CD4-positive, alpha-beta T cell treated with Interleukin-17A for 4 hours (primary cell): ENCODE results near the gene MYPN.
A peak's percentile ranks its signal among the peaks of the same experiment; 100 is the strongest.
"Not testable (repeated sequence)": the region's sequence is repeated elsewhere in the genome, so short reads cannot be mapped to it uniquely, and the experiment has no call there.

Source experiments
- DNase-seq: peaks from one replicate; pipeline ENCODE4 v3.0.0-alpha.2; 2020; ENCODE audit warnings: mixed read lengths

Gene MYPN

DNA sequence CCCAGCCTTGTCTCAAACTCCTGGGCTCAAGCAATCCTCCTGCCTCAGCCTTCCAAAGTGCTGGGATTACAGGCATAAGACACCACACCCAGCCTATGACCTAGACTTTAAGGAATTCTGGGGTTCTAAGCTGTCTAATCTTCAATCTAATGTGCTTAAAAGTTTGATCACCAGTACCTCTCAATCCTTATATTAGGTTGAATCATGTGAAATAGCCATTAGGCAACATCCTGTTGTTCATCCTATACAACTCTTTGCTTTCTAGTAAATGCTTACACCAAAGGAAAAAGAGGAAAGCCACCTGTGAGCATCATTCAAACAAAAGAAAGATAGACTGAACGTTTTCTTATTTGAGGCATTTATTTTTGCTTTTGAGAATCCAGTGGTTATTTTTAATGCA lies 66.7 kb downstream of the MYPN start:
- no peak for DNase-seq

DNA sequence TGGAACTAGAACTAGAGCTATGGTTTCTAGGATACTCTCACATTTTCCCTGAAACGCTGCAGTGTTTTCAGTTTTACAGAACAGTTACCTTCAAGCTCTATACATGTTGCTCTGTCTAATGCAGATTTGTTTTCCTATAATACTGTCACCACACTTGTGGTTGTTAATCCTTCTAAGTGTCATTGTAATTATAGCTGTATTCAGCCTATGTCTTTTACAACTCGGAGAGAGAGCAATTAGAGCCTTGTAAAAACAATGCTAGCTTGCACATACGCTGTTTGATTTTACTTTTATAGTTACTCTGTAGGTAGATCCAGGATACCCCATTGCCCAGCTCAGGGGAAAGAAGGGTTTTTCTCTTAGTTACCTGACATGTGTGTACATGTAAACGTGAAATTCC lies 67.5 kb downstream of the MYPN start:
- DNase-seq, result no peak

DNA sequence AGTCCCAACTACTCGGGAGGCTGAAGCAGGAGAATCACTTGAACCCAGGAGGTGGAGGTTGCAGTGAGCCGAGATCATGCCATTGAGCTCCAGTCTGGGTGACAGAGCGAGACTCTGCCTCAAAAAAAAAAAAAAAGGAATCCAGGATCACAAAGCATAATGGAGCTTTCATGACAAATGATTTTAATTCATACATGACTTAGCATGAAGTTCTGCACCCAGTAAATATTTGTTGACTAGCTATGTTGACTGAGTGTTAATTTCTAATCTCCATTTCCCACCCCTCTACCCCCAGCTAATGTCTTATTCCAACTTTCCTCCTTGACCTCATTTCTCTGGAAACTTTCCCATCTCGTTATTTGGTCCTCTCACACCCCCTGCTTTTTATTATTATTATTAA lies 69.3 kb downstream of the MYPN start:
- no peak for DNase-seq

DNA sequence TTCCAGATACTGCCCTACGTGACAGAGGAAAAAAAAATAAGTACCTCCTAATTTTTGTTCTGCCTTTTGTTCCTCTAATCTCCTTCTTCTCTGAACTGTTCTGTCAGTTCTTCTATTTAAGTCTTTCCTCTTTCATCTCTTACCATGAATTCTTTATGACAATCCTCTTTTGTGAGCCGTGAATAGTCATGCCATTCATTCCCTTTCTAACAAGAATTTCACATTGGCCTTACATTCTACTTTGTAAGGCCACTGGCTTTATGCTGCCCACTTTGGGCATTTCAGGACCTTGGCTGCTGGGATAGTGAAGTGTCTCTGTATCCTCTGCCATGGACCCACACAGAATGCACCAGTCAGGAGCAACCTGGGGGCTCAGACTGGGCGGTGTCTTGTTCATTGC lies 69.7 kb downstream of the MYPN start:
- DNase-seq, result no peak

DNA sequence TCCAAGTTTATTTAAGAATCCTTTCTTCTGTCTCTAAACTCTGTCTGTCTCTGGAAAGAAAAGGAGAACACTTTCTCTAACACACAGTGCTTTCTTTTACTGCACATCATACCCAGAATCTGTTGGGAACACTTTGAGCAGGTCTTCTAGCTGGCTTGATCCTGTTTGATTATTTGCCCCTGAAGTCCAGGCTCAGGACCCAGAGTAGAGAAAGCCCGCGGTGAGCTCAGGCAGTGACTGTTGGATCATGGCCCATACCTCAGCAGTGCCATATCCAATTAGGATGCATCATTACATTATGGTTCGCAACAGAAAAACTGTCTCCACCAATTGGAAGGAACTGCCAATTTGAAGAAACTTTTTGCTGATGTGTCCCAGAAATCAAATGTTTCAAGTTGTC lies 71.2 kb downstream of the MYPN start:
- no peak for DNase-seq

DNA sequence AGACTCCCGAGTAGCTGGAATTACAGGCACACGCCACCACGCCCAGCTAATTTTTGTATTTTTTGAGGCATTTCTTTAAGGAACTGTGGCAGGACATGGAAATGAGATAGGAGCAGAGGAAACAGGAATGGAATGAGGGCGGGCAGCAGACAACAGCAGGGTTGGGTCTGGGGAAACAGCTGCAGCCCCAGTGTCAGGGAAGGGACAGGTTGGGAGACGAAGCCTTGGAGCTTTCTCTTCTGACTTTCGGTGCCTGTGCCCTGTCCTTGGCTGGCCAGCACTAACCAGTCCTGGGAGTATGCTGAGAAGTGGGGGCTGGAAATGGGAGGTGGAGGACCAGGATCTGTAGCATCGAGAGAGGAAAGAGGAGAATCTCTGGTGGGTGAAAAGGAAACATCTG lies 75.3 kb downstream of the MYPN start:
- DNase-seq, result no peak

DNA sequence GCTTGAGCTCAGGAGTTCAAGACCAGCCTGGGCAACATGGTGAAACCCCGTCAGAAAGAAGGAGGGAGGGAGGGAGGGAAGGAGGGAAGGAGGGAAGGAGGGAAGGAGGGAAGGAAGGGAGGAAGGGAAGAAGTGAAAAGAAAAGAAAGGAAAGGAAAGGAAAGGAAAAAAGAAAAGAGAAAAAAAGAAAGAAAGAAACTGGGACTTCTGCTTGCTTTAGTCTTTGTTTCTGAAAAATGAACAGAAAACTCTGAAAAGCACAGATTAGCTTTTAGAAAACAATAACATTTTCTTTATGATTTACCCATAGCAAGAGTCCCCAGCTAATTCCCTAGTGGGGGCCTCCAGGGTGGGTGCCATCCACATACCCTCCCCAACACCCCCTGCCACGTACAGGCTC lies 75.8 kb downstream of the MYPN start:
- no peak for DNase-seq

DNA sequence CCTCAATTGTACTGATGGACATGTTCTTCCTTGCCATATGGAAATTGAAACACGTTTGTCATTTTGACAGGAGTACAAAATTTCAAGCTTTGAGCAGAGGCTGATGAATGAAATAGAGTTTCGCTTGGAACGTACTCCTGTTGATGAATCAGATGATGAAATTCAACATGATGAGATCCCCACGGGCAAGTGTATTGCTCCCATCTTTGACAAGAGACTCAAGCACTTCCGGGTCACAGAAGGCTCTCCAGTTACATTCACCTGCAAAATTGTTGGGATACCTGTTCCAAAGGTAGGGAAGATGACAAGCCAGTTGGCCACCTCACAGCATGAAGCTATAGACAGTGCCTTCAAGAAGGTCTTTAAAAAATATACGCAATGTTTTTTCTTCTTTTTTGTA lies 79.5 kb downstream of the MYPN start:
- no peak for DNase-seq

DNA sequence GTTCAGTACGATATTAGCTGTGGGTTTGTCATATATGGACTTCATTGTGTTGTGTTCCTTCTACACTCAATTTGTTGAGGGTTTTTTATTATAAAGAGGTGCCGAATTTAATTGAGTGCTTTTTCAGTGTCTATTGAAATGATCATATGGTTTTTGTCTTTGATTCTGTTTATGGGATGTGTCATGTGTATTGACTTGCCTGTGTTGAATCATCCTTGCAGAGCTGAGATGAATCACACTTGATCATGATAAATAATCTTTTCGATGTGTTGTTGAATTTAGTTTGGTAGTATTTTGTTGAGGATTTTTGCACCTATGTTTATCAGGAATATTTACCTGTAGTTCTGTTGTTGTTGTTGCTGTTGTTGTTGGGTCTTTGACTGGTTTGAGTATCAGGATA lies 82.8 kb downstream of the MYPN start:
- no peak for DNase-seq

DNA sequence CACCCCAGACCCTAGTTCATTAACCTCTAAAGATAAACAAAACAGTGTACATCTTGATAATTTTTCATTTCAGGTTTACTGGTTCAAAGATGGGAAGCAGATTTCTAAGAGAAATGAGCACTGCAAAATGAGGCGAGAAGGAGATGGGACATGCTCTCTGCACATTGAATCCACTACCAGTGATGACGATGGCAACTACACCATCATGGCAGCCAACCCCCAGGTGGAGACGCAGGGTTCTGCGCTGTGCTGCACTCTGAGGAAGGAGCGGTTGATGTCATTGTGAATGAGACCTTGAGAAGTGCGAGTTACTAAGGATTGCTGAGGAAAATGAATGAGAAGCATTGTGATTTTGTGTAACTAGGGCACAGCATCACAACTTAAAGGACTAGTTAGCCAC lies 85.0 kb downstream of the MYPN start:
- DNase-seq, result no peak

DNA sequence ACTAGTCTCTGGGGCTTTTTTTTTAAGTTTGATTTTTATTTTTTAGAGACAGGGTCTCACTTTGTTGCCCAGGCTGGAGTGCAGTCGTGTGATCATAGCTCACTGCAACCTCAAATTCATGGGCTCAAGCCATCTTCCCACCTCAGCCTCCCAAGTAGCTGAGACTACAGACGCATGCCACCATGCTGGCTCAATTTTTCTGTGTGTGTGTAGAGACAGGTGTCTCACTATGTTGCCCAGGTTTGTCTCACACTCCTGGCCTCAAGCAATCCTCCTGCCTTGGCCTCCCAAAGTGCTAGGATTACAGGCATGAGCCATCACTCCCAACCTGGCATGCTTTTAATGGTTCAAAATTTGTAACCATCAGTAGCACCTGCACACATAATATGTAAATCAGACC lies 86.5 kb downstream of the MYPN start:
- DNase-seq, result not testable (repeated sequence)

DNA sequence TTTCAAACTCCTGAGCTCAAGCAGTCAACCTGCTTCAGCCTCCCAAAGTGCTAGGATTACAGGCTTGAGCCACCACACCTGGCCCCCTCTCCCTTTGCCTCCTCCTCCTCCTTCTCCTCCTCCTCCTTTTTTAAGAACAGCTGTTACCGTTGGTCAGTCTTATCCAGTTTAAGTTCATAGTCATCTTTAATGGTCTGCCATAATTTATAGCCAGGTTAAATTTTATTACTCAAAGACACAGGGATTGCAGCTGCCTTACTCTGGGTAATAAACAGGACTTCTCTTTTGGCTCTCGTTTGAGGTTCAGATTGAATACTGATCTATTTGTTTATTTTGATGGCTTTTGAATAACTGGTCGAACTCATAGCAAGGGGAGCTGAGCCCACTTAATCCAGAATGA lies 87.4 kb downstream of the MYPN start:
- DNase-seq, result no peak

DNA sequence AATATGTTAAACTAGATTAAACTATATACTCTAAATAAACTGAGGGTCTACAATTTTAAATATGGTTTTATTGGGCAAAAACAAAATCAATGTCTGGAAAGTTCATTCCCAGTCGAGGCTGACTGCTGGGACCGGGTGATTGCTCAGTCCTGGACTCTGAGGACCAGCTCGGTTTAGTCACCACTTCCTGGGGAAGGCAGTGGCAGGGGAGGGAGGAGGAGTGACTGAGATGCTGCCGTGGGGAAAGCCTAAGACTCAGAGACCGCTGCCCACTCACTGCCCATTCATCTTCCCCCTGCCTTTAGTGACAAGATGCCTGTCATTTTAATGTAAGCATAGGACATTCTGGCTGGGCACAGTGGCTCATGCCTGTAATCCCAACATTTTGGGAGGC lies 93.7 kb downstream of the MYPN start:
- no peak for DNase-seq

DNA sequence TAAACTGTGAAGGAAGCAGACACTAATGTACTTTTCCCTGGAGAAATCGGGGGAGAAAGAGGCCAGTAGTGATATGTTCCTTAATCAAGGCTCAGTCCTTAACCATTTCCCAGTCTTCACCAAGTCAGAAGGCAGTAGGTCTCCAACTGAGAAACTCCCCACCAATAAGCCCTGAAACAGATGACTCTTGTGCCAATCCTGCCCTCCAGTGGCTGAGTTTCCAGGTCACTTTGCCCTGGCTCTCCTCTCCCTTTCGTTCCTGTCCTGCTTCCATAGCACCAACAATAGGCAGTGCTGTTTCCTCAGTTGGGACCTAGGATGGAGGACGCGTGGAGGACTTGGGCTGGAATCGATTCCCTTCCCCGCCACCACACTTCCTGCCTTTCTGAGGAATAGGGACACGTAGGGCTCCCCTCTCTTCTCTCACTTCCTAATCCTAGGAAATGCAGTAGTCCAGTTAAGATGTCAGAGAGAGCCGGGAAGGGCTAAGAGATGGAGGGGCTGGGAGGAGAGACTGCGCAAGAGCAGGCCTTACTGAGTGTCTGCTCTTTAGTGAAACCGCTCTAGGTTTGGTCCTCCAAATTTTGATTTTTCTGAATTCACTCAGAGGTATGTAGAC lies 99.2 kb downstream of the MYPN start:
- DNase-seq, result no peak

DNA sequence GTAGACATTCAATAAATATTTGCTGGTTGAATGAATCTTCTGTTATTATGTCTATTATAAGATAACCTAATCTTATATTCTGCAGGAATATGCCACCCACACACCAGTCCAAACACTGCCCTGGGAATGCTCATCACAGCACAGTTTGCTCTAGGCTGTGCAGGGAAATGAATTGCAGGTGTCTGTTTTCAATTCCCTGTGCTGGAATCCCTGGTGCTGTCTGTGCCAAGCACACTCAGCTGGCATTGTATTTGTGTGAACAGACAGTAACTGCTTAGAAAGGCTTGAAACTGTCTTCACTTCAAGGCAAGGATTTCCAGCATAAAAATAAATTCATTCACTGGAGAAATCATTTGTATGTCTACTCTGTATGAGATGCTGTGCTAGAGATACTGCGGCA lies 102.4 kb downstream of the MYPN start:
- DNase-seq, result no peak

DNA sequence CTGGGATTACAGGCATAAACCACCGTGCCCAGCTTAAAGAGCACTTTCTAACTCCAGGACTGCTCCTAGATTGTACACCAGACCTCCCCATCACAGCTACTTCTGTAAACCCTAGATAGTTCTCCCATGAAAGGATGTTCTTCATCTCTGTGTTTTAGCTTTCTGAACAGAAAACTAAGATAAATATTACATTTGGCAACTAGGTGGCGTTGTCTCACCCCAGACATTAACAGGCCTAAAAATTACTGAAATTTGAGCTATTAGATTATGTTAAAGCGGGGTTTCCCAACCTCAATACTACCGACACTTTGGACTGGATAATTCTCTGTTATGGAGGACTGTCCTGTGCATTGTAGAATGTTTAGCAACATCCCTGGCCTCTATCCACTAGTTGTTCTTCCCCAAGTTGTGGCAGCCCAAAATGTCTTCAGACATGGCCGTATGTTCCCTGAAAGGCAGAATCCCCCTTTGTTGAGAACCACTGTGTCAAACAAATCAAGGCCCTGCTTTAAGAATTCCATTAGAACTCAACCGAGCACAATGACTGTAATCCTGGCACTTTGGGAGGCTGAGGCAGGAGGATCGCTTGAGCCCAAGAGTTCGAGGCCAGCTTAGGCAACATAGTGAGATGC lies 103.5 kb downstream of the MYPN start:
- DNase-seq, result no peak

DNA sequence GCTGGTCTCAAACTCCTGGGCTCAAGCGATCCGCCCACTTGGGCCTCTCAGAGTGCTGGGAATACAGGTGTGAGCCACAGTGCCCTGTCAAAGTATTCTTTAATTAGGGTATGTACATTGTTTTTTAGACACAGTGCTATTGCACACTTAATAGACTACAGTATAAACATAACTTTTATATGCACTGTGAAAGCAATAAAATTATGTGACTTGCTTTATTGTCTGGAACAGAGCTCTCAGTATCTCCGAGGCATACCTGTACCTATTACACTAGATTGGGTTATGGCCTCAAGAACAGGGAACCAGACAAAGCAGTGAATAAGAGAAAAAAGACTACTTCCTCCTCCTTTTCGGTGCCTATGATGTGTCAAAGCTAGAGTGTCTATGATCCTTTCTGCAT lies 109.5 kb downstream of the MYPN start:
- no peak for DNase-seq

DNA sequence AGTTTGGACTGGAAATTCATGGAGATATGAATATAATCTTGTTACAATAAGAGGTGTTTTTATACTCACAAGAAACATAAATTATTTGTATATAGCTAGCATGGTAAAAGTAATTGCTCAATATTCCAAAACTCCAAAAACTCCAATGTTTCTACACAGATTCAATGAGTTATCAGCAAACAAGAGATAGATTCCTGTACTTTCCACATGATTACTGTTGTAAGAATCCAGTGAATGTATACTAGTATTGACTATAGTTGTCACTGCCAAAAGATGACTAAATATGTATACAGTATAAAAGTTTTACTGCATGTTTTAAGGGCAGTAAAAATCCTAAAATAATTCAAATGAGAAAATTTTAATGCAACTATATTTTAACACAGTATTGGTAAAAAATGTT lies 111.9 kb downstream of the MYPN start:
- no peak for DNase-seq

DNA sequence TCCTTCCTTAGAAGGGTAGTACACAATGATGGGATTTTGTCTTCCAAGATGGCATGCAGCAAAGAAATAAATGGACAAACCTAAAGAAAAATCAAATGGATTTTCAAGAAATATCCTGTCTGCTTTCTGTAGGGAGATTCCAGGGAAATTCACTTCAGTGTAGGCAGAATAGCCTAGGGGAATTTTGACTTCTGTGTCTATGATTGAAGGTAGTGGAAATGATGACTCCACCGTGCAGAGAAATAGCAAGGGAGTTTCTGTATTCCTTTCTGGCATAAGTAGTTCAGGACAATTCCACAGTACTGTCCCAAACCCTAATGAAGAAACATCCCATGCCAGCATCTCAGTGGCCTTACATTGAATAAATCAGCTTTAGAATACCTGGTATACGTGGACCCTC lies 113.1 kb downstream of the MYPN start:
- no peak for DNase-seq

DNA sequence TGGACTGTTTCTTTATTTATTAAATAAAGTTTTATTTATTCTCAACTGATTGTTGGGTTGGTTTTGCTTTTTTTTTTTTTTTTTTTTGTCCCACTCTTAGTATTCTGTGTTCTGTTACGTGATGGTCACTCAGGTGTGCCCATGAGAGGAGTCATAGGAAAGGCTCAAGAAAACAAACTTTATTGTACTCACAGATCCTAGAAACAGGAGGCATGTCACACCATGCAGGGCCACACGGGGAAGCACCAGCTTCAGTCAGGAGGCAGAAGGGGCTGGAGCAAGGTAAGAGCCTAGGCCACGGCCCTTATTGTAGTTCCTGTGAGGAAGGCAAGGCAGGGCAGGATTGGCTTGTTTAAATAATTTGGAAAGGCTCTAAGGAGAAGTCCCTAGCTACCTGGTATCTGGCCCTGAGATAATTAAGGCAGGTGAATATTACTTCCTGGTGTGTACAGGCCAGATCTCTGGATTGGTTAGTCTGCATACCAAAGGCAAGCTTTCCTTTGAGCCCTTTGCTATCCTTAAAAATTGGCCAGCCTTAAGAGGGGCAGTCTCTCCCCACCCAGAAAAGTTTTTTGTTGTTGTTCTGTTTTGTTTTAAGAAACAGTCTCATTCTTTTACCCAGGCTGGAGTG lies 114.4 kb downstream of the MYPN start:
- DNase-seq, result no peak

DNA sequence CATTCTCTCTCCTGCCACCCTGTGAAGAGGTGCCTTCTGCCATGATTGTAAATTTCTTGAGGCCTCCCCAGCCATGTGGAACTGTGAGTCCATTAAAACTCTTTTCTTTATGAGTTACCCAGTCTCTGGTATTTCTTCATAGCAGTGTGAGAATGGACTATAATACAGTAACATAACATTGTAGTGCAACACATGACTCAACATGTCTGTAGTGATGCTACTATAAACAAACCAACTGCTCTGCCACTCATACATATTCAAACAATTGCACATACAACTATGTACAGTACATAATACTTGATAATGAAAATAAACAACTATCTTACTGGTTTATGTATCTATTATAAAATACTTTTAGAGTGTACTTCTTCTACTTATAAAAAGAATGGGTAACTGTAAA lies 115.5 kb downstream of the MYPN start:
- DNase-seq, result no peak

DNA sequence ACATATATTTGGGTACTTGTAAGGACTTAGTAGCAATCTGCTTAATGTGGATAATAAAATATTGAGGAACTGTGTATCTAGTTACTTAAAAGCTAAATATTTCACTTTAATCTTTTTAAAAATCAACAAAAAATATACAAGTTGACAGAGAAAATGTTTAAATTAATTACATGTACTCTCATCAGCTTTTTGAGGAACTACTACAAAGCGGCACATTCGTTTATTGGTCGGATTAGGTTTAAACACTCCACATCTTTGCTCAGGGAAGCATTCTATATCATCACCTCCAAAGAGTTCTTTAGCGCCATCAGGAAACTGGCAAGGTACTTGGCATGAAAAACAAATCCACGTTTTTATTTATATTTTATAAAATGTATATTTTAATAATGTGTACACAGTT lies 121.0 kb downstream of the MYPN start:
- no peak for DNase-seq

DNA sequence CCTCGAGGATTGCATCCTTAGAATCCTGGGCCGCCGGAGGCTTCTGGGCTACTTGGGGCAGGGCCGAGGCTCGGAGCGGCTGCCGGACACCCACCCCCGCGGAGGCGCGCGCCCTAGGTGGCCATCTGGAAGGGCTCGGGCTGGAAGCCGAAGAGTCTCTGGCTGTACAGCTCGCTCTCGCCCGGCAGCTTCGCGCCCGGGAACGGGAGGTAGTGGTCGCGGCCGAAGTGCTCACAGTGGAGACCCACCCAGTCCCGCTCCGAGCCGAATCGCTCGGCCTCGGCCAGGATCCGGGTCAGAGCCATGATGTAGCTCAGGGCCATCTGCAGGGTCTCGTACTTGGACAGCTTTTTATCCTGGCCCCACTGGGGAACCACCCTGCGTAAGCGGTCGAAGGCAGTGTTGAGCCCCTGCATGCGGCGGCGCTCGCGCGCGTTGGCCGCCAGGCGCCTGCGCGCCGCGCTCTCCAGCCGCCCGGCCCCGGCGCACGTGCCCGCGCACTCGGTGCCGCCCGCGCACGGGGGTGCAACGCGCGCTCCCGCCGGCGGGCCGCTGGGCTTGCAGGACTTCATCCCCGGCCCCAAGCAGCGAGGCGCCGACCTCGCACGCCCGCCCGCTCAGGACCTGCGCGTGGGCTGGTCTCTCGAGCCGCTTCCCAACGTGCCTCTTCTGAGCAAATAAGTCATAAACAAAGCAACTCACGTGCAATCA lies 122.0 kb downstream of the MYPN start:
- DNase-seq, result peak; percentile 7

DNA sequence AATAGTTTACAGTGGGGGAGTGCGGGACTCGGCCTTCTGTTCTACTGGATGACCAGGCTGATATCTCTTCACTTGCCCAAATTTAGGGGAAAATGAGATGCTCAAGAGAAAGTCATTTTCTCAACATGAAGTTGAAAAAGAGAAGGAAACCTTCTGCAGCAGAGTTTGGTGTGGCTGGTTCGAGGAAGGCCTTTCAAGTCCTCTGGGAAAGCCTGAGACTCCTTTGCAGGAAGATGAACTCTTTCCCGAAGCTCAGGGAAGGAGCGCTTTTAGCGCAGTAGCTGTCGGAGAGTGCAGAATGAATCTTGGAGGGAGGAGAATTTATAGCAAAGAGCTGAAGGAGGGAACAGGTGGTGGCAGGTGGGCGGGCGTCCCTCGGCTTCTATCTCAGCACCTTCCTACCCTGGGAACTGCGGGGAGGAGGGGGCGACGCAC lies 122.5 kb downstream of the MYPN start, which contains the start of gene ATOH7:
TSS of gene ATOH7 (minus strand) at position 297 of the 435 bp plus-strand sequence. CDS start 436 bp downstream, outside the sequence.
- no peak for DNase-seq
